Measurements from ENCODE around the gene BANF1. TPM values are rescaled to one million over a fixed set of nuclear protein-coding genes. Genes with fewer than 3 reads are reported as not detected.
"Not testable (repeated sequence)": the region's sequence is repeated elsewhere in the genome, so short reads cannot be mapped to it uniquely, and the experiment has no call there.

BANF1 gene
- total RNA-seq, 1 experiment from 2014 or later = 269 TPM

- TF ChIP-seq SMAD4 (CRISPR knock-in tag; IDR thresholded peaks at IDR 0.05) = no peak
- TF ChIP-seq OVOL2 (CRISPR knock-in tag; IDR thresholded peaks at IDR 0.05; ENCODE audit: borderline replicate concordance) = no peak
- TF ChIP-seq ATF1 (CRISPR knock-in tag; IDR thresholded peaks at IDR 0.05) = no peak
- no peak for TF ChIP-seq ZNF281 (CRISPR knock-in tag; IDR thresholded peaks at IDR 0.05)
- no peak for TF ChIP-seq ZNF532 (CRISPR knock-in tag; IDR thresholded peaks at IDR 0.05; ENCODE audit: borderline replicate concordance)
- no peak for TF ChIP-seq PRDM15 (CRISPR knock-in tag; IDR thresholded peaks at IDR 0.05)
- no peak for TF ChIP-seq CDX4 (CRISPR knock-in tag; IDR thresholded peaks at IDR 0.05; ENCODE audit: borderline replicate concordance)
- no peak for TF ChIP-seq ZNF671 (CRISPR knock-in tag; IDR thresholded peaks at IDR 0.05)
- TF ChIP-seq ZNF423 (CRISPR knock-in tag; IDR thresholded peaks at IDR 0.05) = no peak
- TF ChIP-seq CREM (CRISPR knock-in tag; IDR thresholded peaks at IDR 0.05) = no peak
- TF ChIP-seq ZNF396 (CRISPR knock-in tag; IDR thresholded peaks at IDR 0.05; ENCODE audit: borderline replicate concordance) = no peak
- TF ChIP-seq CREB1 (CRISPR knock-in tag; IDR thresholded peaks at IDR 0.05) = no peak
- no peak for TF ChIP-seq E2F4 (CRISPR knock-in tag; IDR thresholded peaks at IDR 0.05; ENCODE audit: borderline replicate concordance, low read depth)
These were observed 6.3 kb downstream of the BANF1 start (continued) for GRCh38 chr11:66008468-66009101.

DNA sequence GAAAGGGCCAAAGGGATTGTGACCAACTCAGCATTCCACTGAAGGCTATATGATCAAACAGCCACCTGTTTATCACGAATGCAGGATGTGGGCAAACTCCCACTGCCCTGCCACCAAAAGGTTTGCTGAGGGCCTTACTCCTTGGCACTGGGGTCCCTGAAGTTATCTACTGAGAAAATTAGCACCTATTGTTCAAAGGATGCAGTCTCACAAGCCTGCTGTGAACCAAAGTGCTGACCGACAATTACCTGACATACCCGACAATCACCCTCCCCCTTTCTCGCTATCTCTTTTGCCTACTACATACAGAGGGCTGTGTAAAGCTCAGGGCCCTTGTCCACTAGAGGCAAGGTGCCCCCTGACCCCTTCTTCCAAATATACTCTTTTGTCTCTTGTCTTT is 7.7 kb downstream of the BANF1 start:
- H3K4me1 Mint-ChIP-seq; H3K4me3 Mint-ChIP-seq; H3K27ac Mint-ChIP-seq; ATAC-seq; DNase-seq (ENCODE audit: low spot score); POLR2A ChIA-PET; H3K36me3 Mint-ChIP-seq; H3K9me3 Mint-ChIP-seq: not testable (repeated sequence)
- CTCF ChIA-PET = interaction anchor here (0.7 to 2.7 kb wide), 4 partner anchors 12 to 317 kb away, joined by 4 to 12 read pairs (median 4); partner anchors contain the start of gene CCDC85B
- peaks cover 22% of the 10 kb centered on the region for H3K27me3 Mint-ChIP-seq (ENCODE audit: low read depth)
